ENCODE data around the gene RASIP1.
A peak's percentile ranks its signal among the peaks of the same experiment; 100 is the strongest.

RASIP1 gene

DNA sequence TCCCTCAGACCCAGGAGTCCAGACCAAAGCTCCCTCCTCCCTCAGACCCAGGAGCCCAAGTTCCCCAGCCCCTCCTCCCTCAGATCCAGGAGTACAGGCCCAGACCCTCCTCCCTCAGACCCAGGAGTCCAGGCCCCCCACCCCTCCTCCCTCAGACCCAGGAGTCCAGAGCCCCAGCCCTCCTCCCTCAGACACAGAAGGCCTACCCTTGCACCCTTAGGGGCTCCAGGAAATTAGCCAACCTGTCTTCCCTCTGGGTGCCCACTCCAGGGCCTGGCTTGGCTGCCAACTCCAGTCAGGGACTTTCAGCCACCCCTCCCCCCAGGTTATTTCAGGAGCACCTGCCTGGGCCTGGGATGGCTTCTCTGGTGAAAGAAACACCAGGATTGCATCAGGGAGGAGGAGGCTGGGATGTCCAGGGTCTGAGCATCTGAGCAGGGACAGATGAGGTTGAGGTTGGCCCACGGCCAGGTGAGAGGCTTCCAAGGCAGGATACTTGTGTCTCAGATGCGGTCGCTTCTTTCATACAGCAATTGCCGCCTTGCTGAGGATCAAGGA, 14.8 kb upstream of the RASIP1 start, which contains the start of gene FGF21:
Gene FGF21 (plus strand): TSS at position 441 of the 558 bp plus-strand sequence. CDS start 713 bp downstream, outside the sequence.
- DNase-seq (ENCODE audit: low read depth in 2 of 2), result no peak

DNA sequence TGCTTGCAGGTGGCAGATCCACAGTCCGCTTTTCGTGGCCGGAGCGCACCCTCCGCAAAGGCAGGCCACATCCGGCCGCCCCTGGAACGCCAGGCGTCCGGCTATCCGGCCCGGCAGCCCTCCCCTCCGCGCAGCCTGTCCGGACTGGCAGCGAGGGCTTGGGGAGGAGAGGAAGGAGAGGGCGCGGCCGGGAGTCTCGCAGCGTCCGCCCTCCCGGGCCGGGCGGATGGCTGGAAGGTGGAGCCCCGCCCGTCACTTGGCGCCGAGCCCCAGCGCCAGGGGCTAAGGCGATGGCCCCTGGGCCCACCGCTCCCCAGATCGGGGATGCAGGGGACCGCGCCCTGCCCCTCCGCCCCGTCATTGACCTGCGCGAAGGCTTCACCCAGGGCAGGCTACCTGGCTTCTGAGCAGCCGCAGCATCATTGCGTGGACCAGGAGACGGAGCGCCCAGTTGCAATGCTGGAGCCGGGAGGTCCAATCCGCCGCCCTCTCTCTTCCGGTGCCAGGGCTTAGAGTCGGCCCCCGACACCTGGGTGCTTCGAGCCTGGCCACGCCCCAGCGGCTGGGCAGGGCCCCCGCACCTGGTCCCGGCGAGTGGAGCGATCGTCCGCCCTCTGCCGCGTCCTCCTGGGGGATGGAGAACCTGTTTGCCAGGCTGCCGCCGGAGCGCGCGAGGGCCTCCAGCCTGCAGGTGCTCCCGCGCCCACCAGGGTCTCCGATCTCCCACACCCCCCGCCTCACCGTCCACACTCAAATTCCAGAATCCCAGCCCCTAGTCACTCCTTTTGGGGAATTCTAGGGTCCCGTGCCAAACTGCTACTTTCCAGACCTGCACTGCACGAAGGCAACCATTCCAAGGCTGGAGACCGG, 12.3 kb upstream of the RASIP1 start, which contains the start of gene FUT1:
Gene FUT1 (minus strand): TSS at position 146 of the 870 bp plus-strand sequence. CDS start 1,360 bp downstream, outside the sequence.
- DNase-seq (ENCODE audit: low read depth in 2 of 2), result no peak

DNA sequence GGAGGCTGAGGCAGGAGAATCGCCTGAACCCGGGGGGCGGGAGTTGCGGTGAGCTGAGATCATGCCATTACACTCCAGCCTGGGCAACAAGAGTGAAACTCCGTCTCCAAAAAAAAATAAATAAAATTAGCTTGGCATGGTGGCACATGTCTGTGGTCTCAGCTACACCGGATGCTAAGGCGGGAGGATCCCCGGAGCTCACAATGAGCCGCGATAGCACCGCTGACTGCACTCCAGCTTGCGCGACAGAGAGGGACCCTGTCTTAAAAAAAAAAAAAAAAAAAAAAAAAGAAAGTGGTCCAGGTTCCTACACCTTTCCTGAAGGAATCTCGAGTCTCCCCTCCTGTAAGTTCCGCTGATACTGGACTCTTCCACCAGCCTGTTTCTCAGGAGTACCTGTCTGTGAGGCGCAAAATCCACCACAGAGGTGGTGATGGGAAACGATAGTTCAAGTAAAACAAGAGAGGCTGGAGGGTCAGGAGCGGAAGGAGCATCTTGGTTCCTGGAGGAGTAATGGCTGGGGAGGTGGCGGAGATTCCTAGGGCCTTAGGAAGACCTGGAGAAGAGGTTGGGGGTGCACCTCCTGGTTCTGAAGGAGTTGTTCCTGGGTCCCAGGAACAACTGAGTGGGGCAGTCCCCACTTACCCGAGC, 11.6 kb upstream of the RASIP1 start:
- DNase-seq (ENCODE audit: low read depth in 2 of 2), result no peak

DNA sequence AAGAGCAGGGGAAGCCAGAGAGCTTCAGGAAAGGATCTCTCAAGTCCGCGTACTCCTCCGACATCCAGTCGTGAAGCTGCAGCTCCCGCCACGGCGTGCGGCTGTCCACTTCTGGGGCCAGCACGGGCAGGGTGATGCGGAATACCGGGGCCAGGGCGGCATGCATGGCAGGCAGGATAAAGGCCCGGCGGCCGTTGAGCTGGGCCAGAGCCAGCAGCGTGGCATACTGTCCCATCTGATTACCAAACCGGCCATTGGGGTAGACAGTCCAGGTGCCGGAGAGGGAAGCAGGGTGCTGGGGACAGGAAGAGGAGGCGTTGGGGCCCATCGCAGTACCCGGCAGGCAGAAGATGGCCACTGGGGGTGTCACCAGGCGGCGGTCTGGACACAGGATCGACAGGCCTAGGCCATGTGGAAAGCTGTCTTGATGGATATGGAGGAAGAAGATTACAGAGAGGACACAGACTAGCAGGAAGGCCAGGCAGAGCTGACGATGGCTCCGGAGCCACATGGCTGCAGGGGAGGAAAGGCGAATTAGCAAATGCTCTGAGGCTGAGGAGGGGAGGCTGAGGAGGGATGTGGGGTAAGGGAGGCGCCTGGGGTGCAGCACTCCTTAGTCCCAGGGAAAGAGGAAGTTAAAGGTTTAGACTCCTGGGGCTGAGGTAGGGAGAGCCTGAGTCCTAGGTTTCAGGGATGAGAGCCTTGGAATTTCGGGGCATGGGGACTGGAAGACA, 10.5 kb upstream of the RASIP1 start:
- DNase-seq (ENCODE audit: low read depth in 2 of 2), result no peak

DNA sequence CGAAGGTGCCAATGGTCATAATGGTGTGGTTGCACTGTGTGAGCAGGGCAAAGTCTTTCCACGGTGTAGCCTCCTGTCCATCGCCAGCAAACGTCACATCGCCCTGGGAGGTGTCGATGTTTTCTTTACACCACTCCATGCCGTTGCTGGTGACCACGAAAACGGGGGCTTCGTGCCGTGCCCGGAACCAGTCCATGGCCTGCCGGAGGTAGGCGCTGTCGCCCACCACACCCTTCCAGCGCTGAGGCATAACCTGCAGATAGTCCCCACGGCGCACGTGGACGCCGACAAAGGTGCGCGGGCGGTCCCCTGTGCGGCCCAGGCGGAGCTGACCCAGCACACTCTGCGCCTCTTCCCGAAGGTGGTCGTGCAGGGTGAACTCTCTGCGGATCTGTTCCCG, 9.9 kb upstream of the RASIP1 start:
- DNase-seq (ENCODE audit: low read depth in 2 of 2), result no peak

DNA sequence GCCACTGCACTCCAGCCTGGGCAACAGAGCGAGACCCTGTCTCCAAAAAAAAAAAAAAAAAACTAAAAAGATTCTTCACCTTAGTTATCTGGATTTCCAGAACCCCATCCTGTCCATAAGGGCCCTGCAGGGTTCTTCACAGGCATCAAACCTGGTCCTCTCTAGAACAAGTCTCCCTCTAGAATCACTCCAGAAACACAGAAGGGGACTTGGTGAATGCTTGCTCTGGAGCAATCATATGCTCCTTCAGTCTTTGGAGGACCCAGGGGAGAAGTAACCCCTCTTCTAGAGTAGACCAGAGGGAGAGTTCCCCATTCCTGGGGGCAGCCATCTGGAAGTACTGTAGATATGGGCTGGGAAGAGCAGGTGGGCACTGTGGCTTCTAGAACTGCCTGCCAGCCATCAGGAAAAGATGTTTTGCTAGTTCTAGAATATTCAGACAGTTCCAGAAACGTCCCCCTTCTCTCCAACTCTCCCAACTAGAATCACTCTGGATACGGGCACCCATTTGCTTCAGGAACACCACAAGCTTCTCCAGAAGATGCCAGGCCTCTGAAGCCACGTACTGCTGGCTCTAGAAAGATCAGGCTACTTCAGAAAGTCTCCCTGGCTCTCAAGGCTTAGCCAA, 9.3 kb upstream of the RASIP1 start:
- DNase-seq (ENCODE audit: low read depth in 2 of 2), result no peak

DNA sequence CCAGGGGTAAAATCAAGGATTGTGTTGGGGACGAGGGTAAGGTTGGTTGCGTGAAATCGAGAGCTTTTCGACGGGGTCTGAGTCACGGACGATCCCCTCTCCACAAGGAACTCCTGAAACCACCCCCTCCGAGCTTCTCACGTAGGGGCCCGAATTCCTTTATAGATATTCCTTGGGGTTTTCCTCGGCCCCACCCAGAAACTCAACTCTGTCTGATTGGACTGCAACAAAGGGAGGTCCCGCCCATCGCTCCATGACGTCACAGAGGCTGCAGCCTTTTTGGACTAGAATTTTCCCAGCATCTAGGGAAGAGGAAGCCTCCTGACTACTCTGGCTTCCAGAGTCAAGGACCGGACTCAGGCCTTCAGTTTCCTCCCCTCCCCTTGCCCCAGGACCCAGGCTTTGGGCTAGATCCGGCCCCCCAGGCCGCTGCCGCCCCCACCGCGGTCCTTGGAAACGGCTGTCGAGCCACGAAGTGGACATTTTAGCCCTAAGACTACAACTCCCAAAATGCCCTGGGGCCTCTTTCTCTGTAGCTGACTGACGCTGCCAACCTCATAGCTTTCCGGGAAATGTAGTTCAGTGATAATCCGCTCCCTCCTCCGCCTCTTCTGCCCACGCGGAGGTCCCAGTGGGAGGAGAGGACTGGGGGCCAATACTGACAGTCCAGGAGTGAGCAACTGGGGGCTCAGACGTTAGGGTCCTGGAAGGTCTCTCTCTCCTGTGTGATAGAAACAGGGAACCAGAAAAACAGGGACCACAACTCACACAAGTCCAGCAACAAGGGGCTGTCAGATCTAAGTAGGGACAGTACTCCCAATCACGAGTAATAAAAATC, 6.5 kb upstream of the RASIP1 start, which contains the start of gene IZUMO1:
Gene IZUMO1 (minus strand): TSS at position 172 of the 838 bp plus-strand sequence. CDS start 1,050 bp downstream, outside the sequence.
- no peak for DNase-seq (ENCODE audit: low read depth in 2 of 2)

DNA sequence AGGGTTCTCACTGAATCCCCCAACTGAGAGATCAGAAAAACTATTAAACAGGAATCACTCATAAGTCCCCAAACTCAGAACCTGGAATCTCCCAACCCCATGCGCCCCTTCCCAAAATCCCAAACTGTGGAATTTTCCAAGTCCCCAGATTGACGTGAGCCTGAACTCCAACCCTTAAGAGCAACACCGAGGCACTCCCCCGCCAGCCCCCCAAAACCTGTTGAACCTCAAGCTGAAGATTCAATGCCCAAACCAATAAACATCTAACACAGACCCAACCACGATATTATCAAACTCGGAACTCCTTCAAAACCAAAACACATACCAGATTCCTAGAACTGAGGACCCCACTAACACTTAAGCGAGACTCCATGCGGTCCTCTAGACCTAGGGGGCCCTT, 5.7 kb upstream of the RASIP1 start:
- DNase-seq (ENCODE audit: low read depth in 2 of 2), result no peak

DNA sequence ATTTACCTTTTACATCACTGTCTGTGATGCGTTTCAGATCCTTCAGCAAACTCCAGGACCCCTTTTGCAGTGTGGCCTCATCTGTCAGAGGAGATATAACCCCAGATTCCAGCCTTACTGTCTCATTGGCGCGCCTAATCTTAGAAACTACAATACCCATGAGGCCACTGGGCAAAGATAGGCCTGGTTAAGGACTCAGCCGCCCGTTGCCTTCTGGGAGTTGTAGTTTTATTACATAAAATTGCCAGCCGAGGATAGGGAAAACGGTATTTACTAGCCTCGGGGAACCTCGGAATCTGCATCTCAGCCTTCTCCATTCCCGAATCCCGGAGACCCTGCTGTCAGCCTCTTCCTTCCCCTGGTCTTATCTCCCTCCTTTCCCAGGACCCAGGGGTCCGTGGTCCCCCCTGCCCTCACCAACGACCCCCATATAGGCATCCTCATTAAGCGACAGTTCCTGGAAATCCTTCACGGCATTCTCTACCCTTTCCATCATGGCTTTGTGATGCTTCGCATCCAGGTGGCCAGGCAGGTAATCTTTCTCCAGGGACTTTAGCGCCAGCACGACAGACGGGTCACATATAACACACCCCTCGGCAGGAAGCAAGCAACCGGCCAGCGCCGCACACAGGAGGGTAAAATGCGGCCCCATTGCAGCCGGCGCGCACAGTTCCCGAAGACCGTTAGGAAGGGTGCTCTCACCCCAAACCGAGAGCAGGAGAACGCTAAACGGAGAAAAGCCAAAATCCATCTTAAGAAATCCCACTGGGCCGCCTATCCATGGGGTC, 5.0 kb upstream of the RASIP1 start:
- no peak for DNase-seq (ENCODE audit: low read depth in 2 of 2)

DNA sequence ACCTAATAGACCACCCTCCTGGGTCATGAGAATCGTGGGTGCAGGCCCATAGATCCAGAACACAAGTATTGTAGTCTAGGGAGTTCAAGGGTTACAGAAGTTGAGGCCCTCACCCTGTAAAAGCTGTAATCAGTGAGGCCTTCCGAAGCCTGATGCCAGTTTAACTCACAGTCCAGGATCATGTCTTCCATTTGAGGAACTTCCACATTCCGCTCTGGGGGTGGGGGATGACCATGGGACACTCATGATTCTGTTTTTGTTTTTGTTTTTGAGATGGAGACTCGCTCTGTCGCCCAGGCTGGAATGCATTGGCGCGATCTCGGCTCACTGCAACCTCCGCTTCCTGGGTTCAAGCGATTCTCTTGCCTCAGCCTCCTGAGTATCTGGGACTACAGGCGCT, 1.7 kb upstream of the RASIP1 start:
- DNase-seq (ENCODE audit: low read depth in 2 of 2), result no peak

DNA sequence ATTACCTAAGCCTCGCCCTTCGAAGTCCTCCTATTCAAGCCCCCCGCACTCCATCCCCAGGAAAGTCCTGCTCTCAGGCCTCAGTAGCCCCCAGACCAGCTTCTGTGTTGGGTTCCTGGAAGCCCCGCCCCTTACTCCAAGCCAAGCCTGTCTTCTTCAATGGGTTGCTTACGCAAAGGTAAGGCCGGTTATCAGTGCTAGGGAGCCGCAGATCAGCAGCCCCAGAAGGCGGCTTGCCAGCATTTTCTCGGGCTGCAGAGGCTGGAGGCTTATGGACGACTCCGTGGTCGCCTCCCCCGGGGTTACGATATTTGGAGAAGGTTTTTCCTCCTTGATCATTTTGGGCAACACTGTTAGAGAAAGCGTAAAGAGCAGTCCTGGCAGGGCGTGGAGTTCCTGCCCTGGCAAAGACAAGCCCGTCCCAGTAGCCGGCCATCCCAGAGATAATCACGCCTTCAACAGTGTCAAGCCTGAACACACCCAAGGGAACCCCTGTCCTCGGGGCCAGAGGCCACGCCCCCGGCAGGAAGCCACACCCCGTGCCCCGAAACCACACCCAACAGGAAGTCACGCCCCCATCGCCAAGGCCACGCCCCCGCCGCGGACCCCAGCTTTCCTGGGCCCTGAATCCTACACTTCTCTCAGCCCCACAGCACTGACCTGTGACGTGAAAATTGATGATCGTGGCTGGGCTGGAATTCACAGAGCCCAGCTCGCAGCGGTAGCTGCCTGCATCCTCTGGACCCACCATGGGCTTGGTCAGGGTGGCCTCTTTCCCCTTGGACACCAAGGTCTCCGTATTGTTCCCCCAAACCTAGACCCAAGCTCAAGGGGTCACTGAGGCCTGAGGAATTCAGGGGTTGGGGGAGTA, 954 bp upstream of the RASIP1 start:
- no peak for DNase-seq (ENCODE audit: low read depth in 2 of 2)

DNA sequence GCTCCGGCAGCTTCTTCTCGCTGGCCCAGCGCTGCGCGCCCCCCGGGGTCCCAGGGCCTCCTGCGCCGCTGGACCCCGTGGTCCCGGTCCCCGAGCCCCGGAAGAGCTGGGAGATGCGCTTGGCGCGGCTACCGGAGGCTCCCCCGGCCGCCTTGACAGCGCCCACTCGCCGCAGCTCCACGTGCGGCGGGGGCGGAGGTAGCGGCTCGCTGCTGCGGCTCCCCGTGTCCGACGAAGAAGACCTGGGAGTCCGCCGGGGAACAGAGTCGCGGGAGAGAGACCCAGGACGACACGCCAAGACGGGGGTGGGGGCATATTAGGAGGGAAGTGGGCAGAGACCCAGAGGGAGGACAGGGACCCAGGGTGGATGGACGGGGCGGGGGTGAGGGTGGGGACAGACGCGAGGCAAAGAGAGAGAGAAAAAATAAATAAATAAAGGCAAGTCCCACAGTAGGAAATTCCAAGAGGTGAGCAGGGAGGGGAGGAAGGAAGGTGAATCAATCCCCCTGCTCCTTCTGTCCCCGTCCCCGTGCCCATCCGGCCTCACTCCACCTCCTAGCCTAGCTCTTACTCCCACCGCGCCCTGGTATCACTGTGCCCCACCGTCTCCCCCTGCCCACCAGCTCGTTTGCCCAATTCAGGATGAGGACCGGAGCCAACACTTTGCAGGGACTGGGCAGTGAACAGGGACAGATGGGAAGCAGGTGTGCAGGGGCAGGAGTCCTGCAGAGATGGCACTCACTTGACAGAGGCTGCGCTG, 826 bp downstream of the RASIP1 start:
- DNase-seq (ENCODE audit: low read depth in 2 of 2), result no peak

DNA sequence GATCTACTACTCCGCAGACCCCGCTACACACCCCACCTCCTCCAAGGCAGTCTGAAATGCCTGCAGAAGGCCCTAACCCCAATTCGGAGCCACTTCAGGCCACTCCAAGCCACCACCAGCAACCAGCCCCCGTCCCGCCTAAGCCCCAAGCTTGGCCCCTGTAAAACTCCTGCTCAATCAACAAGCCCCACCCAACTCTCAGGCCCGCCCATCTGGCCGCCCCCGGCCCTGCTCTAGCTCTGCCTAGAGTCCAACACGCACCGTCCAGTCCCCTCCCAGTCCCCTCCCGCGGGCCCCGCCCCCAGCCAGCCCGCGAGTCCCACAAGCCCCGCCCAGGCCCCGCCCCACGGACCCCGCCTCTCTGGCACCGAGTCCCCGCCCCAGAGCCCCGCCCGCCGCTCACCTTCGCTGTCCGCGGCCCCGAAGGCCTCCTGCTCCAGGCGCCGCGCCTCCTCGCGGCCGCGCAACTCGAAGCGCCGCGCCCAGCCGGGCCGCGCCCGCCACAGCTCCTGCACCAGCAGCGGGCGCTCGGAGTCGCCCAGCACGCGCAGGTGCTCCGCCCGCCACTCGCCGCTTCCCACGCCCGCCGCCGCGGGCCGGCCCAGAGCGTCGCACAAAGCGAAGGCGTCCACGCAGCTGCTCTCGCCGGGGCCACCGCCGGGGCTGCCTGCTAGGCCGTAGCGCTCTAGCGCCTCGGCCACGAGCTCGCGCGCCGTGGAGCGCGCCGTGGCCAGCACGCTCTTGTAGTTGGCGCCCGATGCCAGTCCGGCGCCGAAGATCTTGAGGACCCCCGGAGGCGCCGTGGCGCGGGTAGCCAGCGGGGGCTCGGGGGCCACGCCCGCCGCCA, 1.6 kb downstream of the RASIP1 start:
- peak; percentile 83 to 89 for DNase-seq (ENCODE audit: low read depth in 2 of 2)

DNA sequence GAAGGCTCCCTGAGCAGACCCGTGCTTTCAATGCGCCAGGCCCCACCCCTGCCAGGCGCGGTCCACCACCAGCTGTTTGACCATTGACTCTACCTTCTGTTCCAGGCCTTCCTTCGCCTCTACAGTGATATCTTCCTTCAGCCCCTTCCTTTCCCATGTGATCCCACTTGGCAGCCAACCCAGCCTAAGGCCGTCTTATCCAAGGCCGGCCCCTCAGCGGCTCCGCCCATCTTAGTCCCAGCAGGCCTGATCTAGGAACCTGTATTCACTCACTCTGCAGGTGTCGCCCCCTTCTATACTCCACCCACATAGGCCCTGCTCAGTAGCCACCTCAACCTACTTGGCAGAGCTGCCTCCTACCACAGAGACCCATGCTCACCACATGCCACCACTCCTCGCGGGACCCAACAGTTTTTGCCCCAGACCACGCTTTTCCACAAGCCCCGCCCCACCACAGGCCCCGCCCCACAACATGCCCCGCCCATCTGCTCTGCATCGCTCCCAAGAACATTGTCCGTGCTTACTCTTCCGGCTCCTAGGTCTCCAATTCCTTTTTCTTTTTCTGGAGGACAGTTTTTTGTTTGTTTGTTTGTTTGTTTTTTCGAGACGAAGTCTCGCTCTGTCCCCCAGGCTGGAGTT, 2.9 kb downstream of the RASIP1 start:
- DNase-seq (ENCODE audit: low read depth in 2 of 2), result no peak

DNA sequence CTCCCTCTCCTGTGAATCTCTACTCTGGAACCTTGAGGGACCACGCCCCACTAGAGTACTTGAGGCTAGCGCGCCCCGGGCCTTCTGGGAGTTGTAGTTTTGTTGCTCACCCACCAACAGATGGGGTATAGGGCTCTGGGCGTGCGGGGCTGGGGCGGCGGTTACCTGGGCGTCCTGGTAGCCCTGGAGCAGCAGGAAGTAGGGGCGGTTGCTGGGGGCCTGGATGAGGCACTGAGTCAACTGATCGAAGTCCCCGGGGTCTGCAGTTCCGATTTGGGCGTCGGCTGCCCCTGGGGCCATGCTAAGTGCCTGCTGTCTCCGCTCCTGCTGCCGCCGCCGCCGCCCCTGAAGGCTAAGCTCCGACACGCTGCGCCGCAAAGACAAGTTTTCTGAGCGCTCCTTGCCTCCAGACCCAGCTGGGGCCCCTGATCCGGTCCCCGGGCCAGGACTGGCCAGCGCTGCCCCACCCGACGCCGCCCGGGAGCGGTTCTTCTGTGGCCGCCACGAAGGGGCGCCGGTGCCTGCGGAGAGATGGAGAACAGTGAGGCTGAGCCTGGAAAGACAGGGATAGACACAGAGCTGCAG, 5.3 kb downstream of the RASIP1 start:
- DNase-seq (ENCODE audit: low read depth in 2 of 2), result no peak

DNA sequence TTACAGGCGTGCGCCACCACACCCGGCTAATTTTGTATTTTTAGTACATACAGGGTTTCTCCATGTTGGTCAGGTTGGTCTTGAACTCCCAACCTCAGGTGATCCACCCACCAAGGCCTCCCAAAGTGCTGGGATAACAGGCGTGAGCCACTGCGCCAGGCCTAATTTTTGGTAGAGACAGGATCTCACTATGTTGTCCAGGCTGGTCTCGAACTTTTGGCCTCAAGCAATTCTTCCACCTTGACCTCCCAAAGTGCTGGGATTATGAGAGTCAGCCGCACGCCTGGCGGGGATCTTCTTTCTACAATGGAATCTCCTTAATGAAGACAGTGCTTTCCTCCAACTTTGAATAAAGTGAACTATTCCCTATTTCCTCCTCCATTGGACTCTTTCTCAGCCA, 5.8 kb downstream of the RASIP1 start:
- no peak for DNase-seq (ENCODE audit: low read depth in 2 of 2)

Measured in stimulated activated CD8-positive, alpha-beta memory T cell treated with anti-CD3 and anti-CD28 coated beads, Interleukin-2, amount 100 ng/mL, for 1 hour (primary cell).